ENCODE data around the gene RNF151.

RNF151 gene

DNA sequence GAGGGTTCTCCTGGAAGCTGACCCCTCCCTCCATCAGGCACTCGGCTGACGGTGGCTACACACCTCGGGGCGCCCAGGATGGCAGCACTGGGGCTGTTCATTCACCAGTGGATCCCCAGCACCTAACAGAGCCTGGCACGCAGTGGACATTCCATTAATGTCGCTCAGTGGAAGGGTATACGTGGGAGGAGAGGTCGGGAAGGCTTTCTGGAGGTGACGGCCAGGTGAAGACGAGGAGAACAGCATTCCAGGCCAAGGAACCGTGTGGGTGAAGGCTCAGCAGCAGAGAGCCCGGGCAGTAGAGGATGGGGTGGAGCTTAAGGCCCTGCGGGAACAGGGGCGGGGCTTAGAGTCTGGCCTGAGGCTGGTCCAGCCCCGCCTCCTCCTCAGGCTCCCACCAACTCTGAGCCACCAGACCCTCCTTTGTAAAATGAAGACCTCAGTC is 45.9 kb upstream of the RNF151 start:
- no peaks in the 10 kb centered on the region; the same call in 1 of the 2 replicates for H3K27me3 ChIP-seq (ENCODE audit: control insufficient read depth, low read length)
- TF ChIP-seq EZH2phosphoT487 (IDR thresholded peaks at IDR 0.05; ENCODE audit: borderline replicate concordance, low read length), result no peak
- TF ChIP-seq, protein P1, sequence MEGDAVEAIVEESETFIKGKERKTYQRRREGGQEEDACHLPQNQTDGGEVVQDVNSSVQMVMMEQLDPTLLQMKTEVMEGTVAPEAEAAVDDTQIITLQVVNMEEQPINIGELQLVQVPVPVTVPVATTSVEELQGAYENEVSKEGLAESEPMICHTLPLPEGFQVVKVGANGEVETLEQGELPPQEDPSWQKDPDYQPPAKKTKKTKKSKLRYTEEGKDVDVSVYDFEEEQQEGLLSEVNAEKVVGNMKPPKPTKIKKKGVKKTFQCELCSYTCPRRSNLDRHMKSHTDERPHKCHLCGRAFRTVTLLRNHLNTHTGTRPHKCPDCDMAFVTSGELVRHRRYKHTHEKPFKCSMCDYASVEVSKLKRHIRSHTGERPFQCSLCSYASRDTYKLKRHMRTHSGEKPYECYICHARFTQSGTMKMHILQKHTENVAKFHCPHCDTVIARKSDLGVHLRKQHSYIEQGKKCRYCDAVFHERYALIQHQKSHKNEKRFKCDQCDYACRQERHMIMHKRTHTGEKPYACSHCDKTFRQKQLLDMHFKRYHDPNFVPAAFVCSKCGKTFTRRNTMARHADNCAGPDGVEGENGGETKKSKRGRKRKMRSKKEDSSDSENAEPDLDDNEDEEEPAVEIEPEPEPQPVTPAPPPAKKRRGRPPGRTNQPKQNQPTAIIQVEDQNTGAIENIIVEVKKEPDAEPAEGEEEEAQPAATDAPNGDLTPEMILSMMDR (IDR thresholded peaks at IDR 0.05; ENCODE audit: low read depth, low read length, poor library complexity, severe bottlenecking), result no peak
- no peak overlapping the region for H3K27ac ChIP-seq (ENCODE audit: low read depth, low read length)
- no peaks in the 10 kb centered on the region for H4K20me1 ChIP-seq (ENCODE audit: control insufficient read depth, insufficient read depth, low read depth, low read length)
- H3K9me3 ChIP-seq (ENCODE audit: control insufficient read depth, insufficient read depth, low read length), result no peaks in the 10 kb centered on the region
- no peak overlapping the region for H3K4me2 ChIP-seq (ENCODE audit: low read length)
- no peaks in the 10 kb centered on the region for H3F3A ChIP-seq (ENCODE audit: control insufficient read depth, insufficient read depth)
- no peaks in the 10 kb centered on the region for H3K9me2 ChIP-seq (replicated peaks; ENCODE audit: control insufficient read depth, low read length)
- H3K4me3 ChIP-seq (ENCODE audit: low read length), result no peak overlapping the region
- H3K4me1 ChIP-seq (ENCODE audit: control insufficient read depth, low read length), result no peaks in the 10 kb centered on the region
- H3K36me3 ChIP-seq (ENCODE audit: control insufficient read depth, low read length), result no peaks in the 10 kb centered on the region
- H3K79me2 ChIP-seq (ENCODE audit: control insufficient read depth, low read length), result no peaks in the 10 kb centered on the region

DNA sequence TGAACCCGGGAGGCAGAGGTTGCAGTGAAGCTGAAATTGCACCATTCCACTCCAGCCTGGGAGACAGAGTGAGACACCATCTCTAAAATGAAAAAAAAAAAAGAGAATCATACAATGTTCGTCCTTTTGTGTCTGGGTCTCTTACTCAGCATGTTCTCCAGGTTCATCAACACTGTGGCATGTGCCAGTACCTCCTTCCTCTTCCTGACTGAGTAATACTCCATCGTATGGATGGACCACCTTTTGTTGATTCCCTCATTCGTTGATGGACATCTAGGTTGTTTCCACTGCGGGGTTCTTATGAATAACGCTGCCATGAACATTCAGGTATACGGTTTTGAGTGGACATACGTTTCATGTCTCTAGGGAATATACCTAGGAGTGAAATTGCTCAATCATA is 44.3 kb upstream of the RNF151 start:
- no peaks in the 10 kb centered on the region for H3K4me1 ChIP-seq (ENCODE audit: control insufficient read depth, low read length)
- no peak overlapping the region for H3K4me2 ChIP-seq (ENCODE audit: low read length)
- H3K9me2 ChIP-seq (replicated peaks; ENCODE audit: control insufficient read depth, low read length), result no peaks in the 10 kb centered on the region
- no peak for TF ChIP-seq EZH2phosphoT487 (IDR thresholded peaks at IDR 0.05; ENCODE audit: borderline replicate concordance, low read length)
- TF ChIP-seq, protein P1 (IDR thresholded peaks at IDR 0.05; ENCODE audit: low read depth, low read length, poor library complexity, severe bottlenecking), result no peak
- no peaks in the 10 kb centered on the region for H3F3A ChIP-seq (ENCODE audit: control insufficient read depth, insufficient read depth)
- no peaks in the 10 kb centered on the region for H3K36me3 ChIP-seq (ENCODE audit: control insufficient read depth, low read length)
- no peak overlapping the region for H3K4me3 ChIP-seq (ENCODE audit: low read length)
- no peaks in the 10 kb centered on the region for H3K27me3 ChIP-seq (ENCODE audit: control insufficient read depth, low read length)
- no peaks in the 10 kb centered on the region for H3K9me3 ChIP-seq (ENCODE audit: control insufficient read depth, insufficient read depth, low read length)
- H4K20me1 ChIP-seq (ENCODE audit: control insufficient read depth, insufficient read depth, low read depth, low read length), result no peaks in the 10 kb centered on the region
- no peak overlapping the region for H3K27ac ChIP-seq (ENCODE audit: low read depth, low read length)
- H3K79me2 ChIP-seq (ENCODE audit: control insufficient read depth, low read length), result no peaks in the 10 kb centered on the region

DNA sequence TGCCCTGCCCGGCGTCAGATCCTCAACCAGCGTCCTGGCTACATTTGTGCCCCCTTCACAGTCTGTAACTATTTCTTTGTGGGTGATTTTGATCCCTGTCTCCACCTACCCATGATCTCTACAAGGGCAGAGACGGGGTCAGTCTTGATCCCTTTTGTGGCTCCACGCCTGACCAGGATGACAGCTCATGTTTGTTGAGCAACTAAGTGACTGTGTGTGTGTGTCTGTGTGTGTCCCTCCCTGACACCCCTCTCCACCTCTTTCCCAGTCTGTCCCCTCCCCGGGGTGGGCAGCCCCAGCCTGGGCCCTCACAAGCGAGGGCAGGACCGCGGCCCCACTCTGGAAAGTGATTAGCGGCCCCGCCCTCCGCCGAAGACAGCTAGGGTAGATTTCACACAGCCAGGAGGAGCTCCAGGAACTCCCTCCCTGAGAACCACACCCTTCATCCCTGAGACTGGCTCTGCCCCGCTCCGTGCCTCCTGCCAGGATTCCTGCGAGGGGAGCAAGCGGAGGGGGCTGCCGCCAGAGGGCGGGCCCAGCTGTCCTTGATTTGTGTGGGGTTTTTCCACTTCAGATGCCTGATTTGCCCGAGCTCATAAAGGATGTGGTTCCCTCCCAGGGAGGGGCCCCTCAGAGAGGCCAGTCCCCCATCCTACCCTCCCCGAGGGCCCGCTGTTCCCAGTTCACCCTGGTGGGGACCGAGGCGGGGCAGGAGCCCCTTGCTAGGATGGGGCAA is 43.2 kb upstream of the RNF151 start:
- Histone ChIP-seq H3K9me3 (ENCODE audit: control insufficient read depth, insufficient read depth, low read length) (no peaks in the 10 kb centered on the region), H4K20me1 (ENCODE audit: control insufficient read depth, insufficient read depth, low read depth, low read length) (no peaks in the 10 kb centered on the region), H3K9me2 (replicated peaks; ENCODE audit: control insufficient read depth, low read length) (no peaks in the 10 kb centered on the region), H3K27me3 (ENCODE audit: control insufficient read depth, low read length) (no peaks in the 10 kb centered on the region), H3F3A (ENCODE audit: control insufficient read depth, insufficient read depth) (no peaks in the 10 kb centered on the region), H3K36me3 (ENCODE audit: control insufficient read depth, low read length) (no peaks in the 10 kb centered on the region), H3K79me2 (ENCODE audit: control insufficient read depth, low read length) (no peaks in the 10 kb centered on the region), H3K4me1 (ENCODE audit: control insufficient read depth, low read length) (no peaks in the 10 kb centered on the region), H3K4me3 (ENCODE audit: low read length) (no peak overlapping the region), H3K27ac (ENCODE audit: low read depth, low read length) (no peak overlapping the region), H3K4me2 (ENCODE audit: low read length) (no peak overlapping the region)
- TF ChIP-seq EZH2phosphoT487 (IDR thresholded peaks at IDR 0.05; ENCODE audit: borderline replicate concordance, low read length), result no peak

DNA sequence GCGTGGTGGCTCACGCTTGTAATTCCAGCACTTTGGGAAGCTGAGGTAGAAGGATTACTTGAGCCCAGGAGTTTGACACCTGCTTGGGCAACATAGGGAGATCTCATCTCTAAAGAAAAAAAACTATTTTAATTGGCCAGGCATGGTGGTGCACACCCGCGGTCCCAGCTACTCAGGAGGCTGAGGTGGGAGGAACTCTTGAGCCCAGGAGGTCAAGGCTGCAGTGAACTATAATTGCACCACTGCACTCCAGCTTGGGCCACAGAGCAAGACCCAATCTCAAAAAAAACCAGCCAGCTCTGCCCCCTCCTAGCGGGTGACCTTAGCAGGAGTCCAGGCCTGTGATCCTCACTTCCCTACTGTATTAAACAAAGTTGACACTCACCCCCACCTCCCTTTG is 42.6 kb upstream of the RNF151 start:
- Histone ChIP-seq H4K20me1 (ENCODE audit: control insufficient read depth, insufficient read depth, low read depth, low read length) (no peaks in the 10 kb centered on the region), H3K4me1 (ENCODE audit: control insufficient read depth, low read length) (peaks cover 2% of the 10 kb centered on the region; the same call in 1 of the 2 replicates), H3K4me2 (ENCODE audit: low read length) (no peak overlapping the region), H3K27me3 (ENCODE audit: control insufficient read depth, low read length) (no peaks in the 10 kb centered on the region), H3K9me2 (replicated peaks; ENCODE audit: control insufficient read depth, low read length) (no peaks in the 10 kb centered on the region), H3K79me2 (ENCODE audit: control insufficient read depth, low read length) (no peaks in the 10 kb centered on the region), H3K9me3 (ENCODE audit: control insufficient read depth, insufficient read depth, low read length) (no peaks in the 10 kb centered on the region), H3K27ac (ENCODE audit: low read depth, low read length) (no peak overlapping the region), H3F3A (ENCODE audit: control insufficient read depth, insufficient read depth) (no peaks in the 10 kb centered on the region), H3K36me3 (ENCODE audit: control insufficient read depth, low read length) (no peaks in the 10 kb centered on the region), H3K4me3 (ENCODE audit: low read length) (no peak overlapping the region)
- no peak for TF ChIP-seq EZH2phosphoT487 (IDR thresholded peaks at IDR 0.05; ENCODE audit: borderline replicate concordance, low read length)
- TF ChIP-seq, protein P1 (IDR thresholded peaks at IDR 0.05; ENCODE audit: low read depth, low read length, poor library complexity, severe bottlenecking), result no peak

Measured in DOHH2 (cell line).